GM23338 (cell line): Measurements from ENCODE around the gene SORBS2. TPM values are rescaled to one million over a fixed set of nuclear protein-coding genes. Genes with fewer than 3 reads are reported as not detected.

Experiments used
- ATAC-seq: fragments of 200-7000 bp; cut with Tn5 transposase; 3 replicates; pipeline ENCODE4 v1.9.1; 2020
- DNase-seq: peaks from one replicate; pipeline ENCODE4 v3.0.0-alpha.2; 2015; ENCODE audit warnings: low spot score
- H2AFZ ChIP-seq: fragments of 200-600 bp; sonication (generic); 2 replicates; pipeline ENCODE4 v1.8.0; 2016; ENCODE audit warnings: antibody characterized with exemption, mild to moderate bottlenecking, moderate library complexity
- H3F3A ChIP-seq: fragments of 200-600 bp; sonication (generic); replicated peaks from 2 replicates; pipeline ENCODE4 v1.8.0; 2017; ENCODE audit warnings: antibody characterized with exemption, mixed run types, low read depth
- H3K27ac ChIP-seq: fragments of 200-600 bp; sonication (generic); 2 replicates; pipeline ENCODE4 v1.6.1; 2016; ENCODE audit warnings: low read depth
- H3K27me3 ChIP-seq: fragments of 200-600 bp; sonication (generic); 2 replicates; pipeline ENCODE4 v1.8.0; 2016; ENCODE audit warnings: mild to moderate bottlenecking, mixed run types, moderate library complexity; ENCODE audit not compliant: insufficient read depth
- H3K36me3 ChIP-seq: fragments of 200-600 bp; sonication (generic); 2 replicates; pipeline ENCODE4 v1.8.0; 2016; ENCODE audit warnings: mild to moderate bottlenecking; ENCODE audit not compliant: insufficient read depth
- H3K4me1 ChIP-seq: fragments of 200-600 bp; sonication (generic); 2 replicates; pipeline ENCODE4 v1.8.0; 2016; ENCODE audit warnings: mild to moderate bottlenecking, moderate library complexity; ENCODE audit not compliant: insufficient read depth
- H3K4me2 ChIP-seq: fragments of 200-600 bp; sonication (generic); 2 replicates; pipeline ENCODE4 v1.7.1; 2017; ENCODE audit warnings: mixed run types
- H3K4me3 ChIP-seq: fragments of 200-600 bp; sonication (generic); 2 replicates; pipeline ENCODE4 v1.6.1; 2016; ENCODE audit warnings: mixed run types
- H3K79me2 ChIP-seq: fragments of 200-600 bp; sonication (generic); replicated peaks from 2 replicates; pipeline ENCODE4 v1.8.0; 2017; ENCODE audit warnings: mild to moderate bottlenecking; ENCODE audit not compliant: insufficient read depth
- H3K9me2 ChIP-seq: fragments of 200-600 bp; sonication (generic); 2 replicates; pipeline ENCODE4 v1.8.0; 2017; ENCODE audit not compliant: insufficient read depth
- H4K20me1 ChIP-seq: fragments of 200-600 bp; sonication (generic); replicated peaks from 2 replicates; pipeline ENCODE4 v1.8.0; 2017; ENCODE audit warnings: mild to moderate bottlenecking; ENCODE audit not compliant: insufficient read depth
- H3K27ac Mint-ChIP-seq: 2 replicates; pipeline ENCODE4 v1.8.0; 2020; ENCODE audit warnings: inconsistent platforms, mild to moderate bottlenecking, moderate library complexity, mixed read lengths
- H3K27me3 Mint-ChIP-seq: 3 replicates; pipeline ENCODE4 v1.8.0; 2022; ENCODE audit warnings: low read depth, mild to moderate bottlenecking, moderate library complexity, mixed read lengths, inconsistent platforms; ENCODE audit not compliant: insufficient read depth, poor library complexity
- H3K36me3 Mint-ChIP-seq: 3 replicates; pipeline ENCODE4 v1.8.0; 2021; ENCODE audit warnings: low read depth, mild to moderate bottlenecking, inconsistent platforms, moderate library complexity, mixed read lengths
- H3K4me1 Mint-ChIP-seq: 3 replicates; pipeline ENCODE4 v1.8.0; 2020; ENCODE audit warnings: mild to moderate bottlenecking, inconsistent platforms, mixed read lengths
- H3K4me3 Mint-ChIP-seq: 3 replicates; pipeline ENCODE4 v1.8.0; 2021; ENCODE audit warnings: moderate library complexity, mild to moderate bottlenecking, inconsistent platforms, mixed read lengths
- H3K9me3 Mint-ChIP-seq: 3 replicates; pipeline ENCODE4 v1.8.0; 2020; ENCODE audit warnings: moderate library complexity, mild to moderate bottlenecking, inconsistent platforms, mixed read lengths
- CREB1 ChIP-seq: fragments of 250-450 bp; sonication (Bioruptor Pico); IDR thresholded peaks from 2 replicates; pipeline ENCODE4 v1.5.0; 2020; ENCODE audit warnings: low read depth, mild to moderate bottlenecking, moderate library complexity
- CTCF ChIP-seq, 2 experiments: fragments of 200-600 bp in 1 of 2; sonication (generic) in 1 of 2; conservative IDR thresholded peaks; 2 replicates each; pipeline versions ENCODE4 v1.5.1 to v1.6.1; 2016 to 2017; ENCODE audit warnings: antibody characterized with exemption in 2 of 2, low read depth in 2 of 2, mild to moderate bottlenecking in 2 of 2, moderate library complexity in 1 of 2
- ETS1 ChIP-seq: IDR thresholded peaks from 2 replicates; pipeline ENCODE4 v1.6.1; 2016; ENCODE audit warnings: antibody characterized with exemption
- EZH2 ChIP-seq: fragments of 200-600 bp; sonication (generic); IDR thresholded peaks from one replicate; pipeline ENCODE4 v1.8.0; 2017; ENCODE audit warnings: antibody characterized with exemption, mild to moderate bottlenecking, low read depth; ENCODE audit not compliant: unreplicated experiment
- EZH2phosphoT487 ChIP-seq: fragments of 200-600 bp; sonication (generic); IDR thresholded peaks from one replicate; pipeline ENCODE4 v1.8.1; 2018; ENCODE audit warnings: antibody characterized with exemption; ENCODE audit not compliant: unreplicated experiment
- JUNB ChIP-seq: IDR thresholded peaks from one replicate; pipeline ENCODE4 v1.6.1; 2016; ENCODE audit warnings: antibody characterized with exemption; ENCODE audit not compliant: unreplicated experiment
- NANOG ChIP-seq: IDR thresholded peaks from 2 replicates; pipeline ENCODE4 v1.6.1; 2016; ENCODE audit warnings: antibody characterized with exemption, borderline replicate concordance
- POLR2AphosphoS5 ChIP-seq: IDR thresholded peaks from 2 replicates; pipeline ENCODE4 v1.6.1; 2016; ENCODE audit warnings: antibody characterized with exemption, low read depth
- REST ChIP-seq: IDR thresholded peaks from one replicate; pipeline ENCODE4 v1.6.1; 2018; ENCODE audit warnings: antibody characterized with exemption; ENCODE audit not compliant: unreplicated experiment
- STAT1 ChIP-seq: IDR thresholded peaks from one replicate; pipeline ENCODE4 v1.6.1; 2016; ENCODE audit warnings: antibody characterized with exemption; ENCODE audit not compliant: unreplicated experiment
- ZNF114 ChIP-seq: fragments of 250-450 bp; sonication (Bioruptor Pico); IDR thresholded peaks from 2 replicates; pipeline ENCODE4 v1.5.0; 2020; ENCODE audit warnings: mild to moderate bottlenecking, moderate library complexity
- ZNF331 ChIP-seq: fragments of 250-450 bp; sonication (Bioruptor Pico); IDR thresholded peaks from 2 replicates; pipeline ENCODE4 v1.5.0; 2020; ENCODE audit warnings: low read depth, mild to moderate bottlenecking, moderate library complexity
- ZNF462 ChIP-seq: fragments of 250-450 bp; sonication (Bioruptor Pico); IDR thresholded peaks from 2 replicates; pipeline ENCODE4 v1.5.0; 2020; ENCODE audit warnings: mild to moderate bottlenecking, moderate library complexity
- polyA plus RNA-seq: library from polyadenylated mRNA; unstranded; fragments of >200 nt; fragmentation: Nextera tagmentation; extraction: Ambion mirVana; gene quantifications from 2 replicates; pipeline ENCODE4 v1.2.1, GENCODE V29; 2016
- total RNA-seq: library from RNA; depleted of rRNA; stranded (reverse); fragments of >200 nt; shearing (Covaris generic); gene quantifications from 2 replicates; pipeline ENCODE4 v1.2.3, GENCODE V29; 2014

Gene SORBS2
- total and polyA plus RNA-seq, 2 experiments from 2014 or later: 17.8 to 27.6 TPM

DNA sequence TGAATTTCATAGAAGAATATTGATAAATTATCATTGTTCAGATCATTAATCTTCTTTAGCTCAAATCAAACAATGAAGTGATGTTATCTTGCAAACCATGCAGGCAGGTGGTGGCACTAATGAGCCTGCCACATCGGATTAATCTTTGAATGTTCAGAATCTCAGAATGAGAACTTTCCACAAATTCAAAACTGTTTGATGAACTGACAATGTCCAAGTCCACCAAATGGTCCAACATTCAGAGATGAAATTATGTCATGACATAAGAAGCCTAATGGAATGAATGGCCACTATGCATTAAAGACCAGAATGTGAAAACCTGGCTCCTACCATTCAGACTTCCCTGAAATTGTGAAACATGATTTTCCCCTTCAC is 67.5 kb downstream of the SORBS2 start:
- Histone ChIP-seq H3K9me2 (peaks cover 12% of the 10 kb centered on the region), H3K27ac (no peak overlapping the region), H3K27me3 (no peaks in the 10 kb centered on the region), H3K4me1 (peaks cover 20% of the 10 kb centered on the region), H4K20me1 (no peaks in the 10 kb centered on the region), H3K36me3 (no peaks in the 10 kb centered on the region; the same call in 1 of the 2 replicates), H2AFZ (no peak overlapping the region), H3K79me2 (no peaks in the 10 kb centered on the region), H3K4me3 (no peak overlapping the region), H3K4me2 (no peak overlapping the region), H3F3A (no peaks in the 10 kb centered on the region)
- Mint-ChIP-seq H3K4me3 (no peak overlapping the region), H3K36me3 (peaks cover 10% of the 10 kb centered on the region), H3K4me1 (peaks cover 39% of the 10 kb centered on the region), H3K27me3 (peaks cover 2% of the 10 kb centered on the region), H3K9me3 (no peaks in the 10 kb centered on the region), H3K27ac (no peak overlapping the region)
- ATAC-seq: no peak
- DNase-seq: no peak
- no peak for TF ChIP-seq POLR2AphosphoS5
- TF ChIP-seq STAT1: no peak
- no peak for TF ChIP-seq JUNB
- TF ChIP-seq ETS1: no peak
- TF ChIP-seq ZNF114 (CRISPR knock-in tag): no peak
- no peak for TF ChIP-seq NANOG
- TF ChIP-seq ZNF462 (CRISPR knock-in tag): no peak
- no peak for TF ChIP-seq EZH2
- TF ChIP-seq EZH2phosphoT487: no peak
- no peak for TF ChIP-seq CTCF (conservative IDR thresholded peaks at IDR 0.05; ENCODE audit: low read depth in 2 of 2)
- TF ChIP-seq ZNF331 (CRISPR knock-in tag): no peak
- no peak for TF ChIP-seq REST
- no peak for TF ChIP-seq CREB1 (CRISPR knock-in tag)
